ENCODE data around the gene MYO1E. TPM values are rescaled to one million over a fixed set of nuclear protein-coding genes. Genes with fewer than 3 reads are reported as not detected.

MYO1E gene
- total and polyA plus RNA-seq, 2 of the 4 experiments (the other 2 are of a cell fraction): 13.4 to 37.3 TPM

DNA sequence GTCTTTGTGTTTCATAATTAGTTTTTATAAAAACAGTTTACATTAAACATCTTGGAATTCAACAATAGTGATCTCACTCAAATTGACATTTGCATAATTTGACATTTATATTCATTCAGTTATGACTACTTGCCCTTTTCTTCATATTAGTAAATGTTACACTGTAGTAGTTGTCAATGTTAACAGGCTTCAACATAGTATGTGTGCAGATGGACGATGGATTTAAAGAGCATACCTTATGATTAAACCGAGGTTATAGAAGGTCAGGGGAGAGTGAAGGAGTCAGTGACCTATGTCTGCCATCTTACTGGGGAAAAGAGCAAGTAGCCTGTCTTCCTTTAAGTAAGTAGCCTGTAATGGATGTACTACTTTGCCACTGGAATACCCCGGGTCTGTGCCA lies 276.2 kb downstream of the MYO1E start:
- Histone ChIP-seq H4K20me1 (ENCODE audit: insufficient read depth, low read length) (no peaks in the 10 kb centered on the region), H3K9me3 (ENCODE audit: control insufficient read depth, insufficient read depth, low read length) (no peaks in the 10 kb centered on the region), H2AK9ac (replicated peaks; ENCODE audit: low read depth, low read length, poor library complexity) (no peak overlapping the region), H4K8ac (ENCODE audit: low read depth in 2 of 2, low read length in 2 of 2) (no peak overlapping the region), H2BK20ac (ENCODE audit: low read depth, low read length) (no peak overlapping the region), H3K4me2 (ENCODE audit: low read depth, low read length) (no peak overlapping the region), H4K5ac (ENCODE audit: low read depth, low read length) (no peak overlapping the region), H3K36me3 (ENCODE audit: control insufficient read depth, insufficient read depth, low read length) (peaks cover 24% of the 10 kb centered on the region), H3K14ac (replicated peaks; ENCODE audit: low read depth, low read length) (no peak overlapping the region), H3K79me1 (ENCODE audit: low read depth in 1 of 2, low read length in 2 of 2) (peaks cover 0 to 5% of the 10 kb centered on the region in 2 experiments; a peak in 2 of 4 replicates), H3K9ac (ENCODE audit: low read depth, low read length) (no peak overlapping the region), H2BK15ac (ENCODE audit: low read depth, low read length) (no peak overlapping the region), H3K9me1 (ENCODE audit: insufficient read depth, low read length) (peaks cover 4% of the 10 kb centered on the region; the same call in 1 of the 2 replicates), H3K4me1 (ENCODE audit: control insufficient read depth, insufficient read depth, low read length) (no peaks in the 10 kb centered on the region), H2BK5ac (ENCODE audit: low read depth, low read length, poor library complexity, severe bottlenecking) (no peak overlapping the region), H3K27me3 (ENCODE audit: control insufficient read depth, insufficient read depth, low read length) (no peaks in the 10 kb centered on the region), H3K18ac (ENCODE audit: low read depth, low read length) (no peak overlapping the region), H3K23ac (ENCODE audit: low read depth, low read length) (no peak overlapping the region), H2BK120ac (ENCODE audit: low read depth, low read length) (no peak overlapping the region), H2AK5ac (ENCODE audit: low read depth, low read length) (no peak overlapping the region), H3K27ac (ENCODE audit: insufficient read depth, low read length) (no peak overlapping the region), H2AFZ (replicated peaks; ENCODE audit: low read length, poor library complexity) (no peak overlapping the region), H4K91ac (ENCODE audit: insufficient read depth, low read depth, low read length) (no peak overlapping the region), H3K4ac (ENCODE audit: low read depth, low read length) (no peak overlapping the region), H3K4me3 (ENCODE audit: insufficient read depth, low read depth, low read length) (no peak overlapping the region), H3K56ac (ENCODE audit: extremely low read depth, insufficient read depth, low read length) (no peak overlapping the region)
- no TSS peak for BruUV-seq (replicated peaks)
- in situ Hi-C loops (cut with MboI; ENCODE audit: low sequenced_read_pairs): no loop called here
- ATAC-seq (ENCODE audit: low read depth): no peak
- intact Hi-C loops (cut with micrococcal nuclease): loop anchor here (5.0 kb wide), 1 partner anchor 396 kb away; no protein-coding TSS in a partner anchor
- dilution Hi-C loops (cut with HindIII; ENCODE audit: low sequenced_read_pairs, unreplicated experiment): no loop called here
- DNase-seq: no peak
- ChIA-PET POLR2A (ENCODE audit: unreplicated experiment) (no interaction called here), CTCF (interaction anchor here (1.1 kb wide), 1 partner anchor 123 kb away, joined by 3 read pairs; no protein-coding TSS in a partner anchor)
- TF ChIP-seq NFE2L2 (IDR thresholded peaks at IDR 0.05; ENCODE audit: low read depth, low read length) (no peak), CHD1 (IDR thresholded peaks at IDR 0.05; ENCODE audit: low read depth, low read length) (no peak), FOS (IDR thresholded peaks at IDR 0.05; ENCODE audit: low read depth, low read length) (no peak), CEBPB (IDR thresholded peaks at IDR 0.05; ENCODE audit: low read depth, low read length) (no peak), POLR2A (IDR thresholded peaks at IDR 0.05; ENCODE audit: low read depth, low read length) (no peak), RAD21 (IDR thresholded peaks at IDR 0.05; ENCODE audit: low read length) (no peak), MAZ (IDR thresholded peaks at IDR 0.05; ENCODE audit: borderline replicate concordance, low read depth, low read length) (no peak), CTCF (conservative IDR thresholded peaks at IDR 0.05; ENCODE audit: low read depth, low read length) (no peak)
- no CpG with 5 or more reads among the region's 3 CpGs for WGBS, 2 experiments (ENCODE audit: extremely low coverage in 2 of 2, insufficient read length in 1 of 2)

Data from IMR-90 (cell line).